ENCODE measurements around the gene TJP1. TPM values are rescaled to one million over a fixed set of nuclear protein-coding genes. Genes with fewer than 3 reads are reported as not detected.

TJP1 gene
- total RNA-seq, 4 donors from 2014 or later = 72.4 to 191 (median 136) TPM

DNA sequence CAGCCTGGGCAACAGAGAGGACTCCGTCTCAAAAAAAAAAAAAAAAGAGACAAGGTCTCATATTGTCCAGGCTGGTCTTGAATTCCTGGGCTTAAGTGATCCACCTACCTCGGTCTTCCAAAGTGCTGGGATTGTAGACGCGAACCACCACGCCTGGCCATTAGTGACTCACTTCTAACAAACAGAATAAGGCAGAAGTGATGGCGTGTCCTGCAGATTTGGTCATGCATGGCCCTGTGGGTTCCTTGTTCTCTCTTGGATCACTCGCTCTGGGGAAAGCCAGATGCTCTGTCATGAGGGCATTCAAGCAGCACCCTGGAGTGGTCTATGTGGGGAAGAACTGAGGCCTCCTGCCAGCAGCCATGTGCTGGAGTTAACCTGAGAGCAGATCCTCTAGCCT, 27.4 kb upstream of the TJP1 start:
- Histone ChIP-seq H3K9me3 (no peaks in the 10 kb centered on the region), H3K36me3 (no peaks in the 10 kb centered on the region), H3K27ac (no peak overlapping the region), H3K4me1 (no peaks in the 10 kb centered on the region), H3K4me3 (no peak overlapping the region), H3K27me3 (no peaks in the 10 kb centered on the region)
- DNase-seq = no peak
- TF ChIP-seq CTCF (IDR thresholded peaks at IDR 0.05) (no peak), POLR2A (IDR thresholded peaks at IDR 0.05) (no peak)
- intact Hi-C loops (cut with DNase I; ENCODE audit: low total_unique reads) = no loop called here

GRCh38 chr15:29849218-29849617, 26.9 kb upstream of the TJP1 start:
- no peaks in the 10 kb centered on the region for H3K9me3 ChIP-seq
- H3K4me1 ChIP-seq = no peaks in the 10 kb centered on the region
- DNase-seq = no peak
- intact Hi-C loops (cut with DNase I; ENCODE audit: low total_unique reads) = no loop called here
- H3K27ac ChIP-seq = no peak overlapping the region
- no peaks in the 10 kb centered on the region for H3K36me3 ChIP-seq
- H3K4me3 ChIP-seq = no peak overlapping the region
- TF ChIP-seq POLR2A (IDR thresholded peaks at IDR 0.05) (no peak), CTCF (IDR thresholded peaks at IDR 0.05) (no peak)
- H3K27me3 ChIP-seq = no peaks in the 10 kb centered on the region

- intact Hi-C loops (cut with DNase I; ENCODE audit: low total_unique reads) = no loop called here
- Histone ChIP-seq H3K27ac (no peak overlapping the region), H3K9me3 (no peaks in the 10 kb centered on the region), H3K4me1 (no peaks in the 10 kb centered on the region), H3K36me3 (no peaks in the 10 kb centered on the region), H3K4me3 (no peak overlapping the region), H3K27me3 (no peaks in the 10 kb centered on the region)
- TF ChIP-seq CTCF (IDR thresholded peaks at IDR 0.05) = no peak
- TF ChIP-seq POLR2A (IDR thresholded peaks at IDR 0.05) = no peak
- DNase-seq = no peak
These were observed 22.1 kb upstream of the TJP1 start for GRCh38 chr15:29844290-29844903.

DNA sequence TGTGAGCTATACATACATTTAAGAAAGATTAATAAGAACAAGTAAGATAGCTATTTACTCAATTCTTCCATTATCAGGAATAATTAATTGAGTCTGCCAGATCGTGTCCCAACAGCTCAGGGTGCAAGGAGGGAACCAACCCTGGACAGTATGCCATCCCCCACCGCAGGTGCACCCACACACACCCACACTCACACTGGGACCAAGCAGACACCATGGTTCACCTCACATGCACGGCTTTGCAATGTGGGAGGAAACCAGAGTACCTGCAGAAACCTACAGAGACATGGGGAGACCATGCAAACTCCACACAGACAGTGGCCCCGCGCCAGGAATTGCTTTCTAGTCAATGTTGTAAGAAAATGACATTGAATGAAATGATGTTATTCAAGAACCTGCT, 20.0 kb upstream of the TJP1 start:
- Histone ChIP-seq H3K27ac (no peak overlapping the region), H3K4me3 (no peak overlapping the region), H3K36me3 (no peaks in the 10 kb centered on the region), H3K27me3 (no peaks in the 10 kb centered on the region), H3K4me1 (no peaks in the 10 kb centered on the region), H3K9me3 (no peaks in the 10 kb centered on the region)
- intact Hi-C loops (cut with DNase I; ENCODE audit: low total_unique reads) = no loop called here
- DNase-seq = no peak
- TF ChIP-seq POLR2A (IDR thresholded peaks at IDR 0.05) (no peak), CTCF (IDR thresholded peaks at IDR 0.05) (no peak)

GRCh38 chr15:29840926-29841325, 18.7 kb upstream of the TJP1 start:
- Histone ChIP-seq H3K27ac (no peak overlapping the region), H3K4me3 (no peak overlapping the region)
- intact Hi-C loops (cut with DNase I; ENCODE audit: low total_unique reads) = no loop called here

More at GRCh38 chr15:29840926-29841325, 18.7 kb upstream of the TJP1 start:
- H3K9me3 ChIP-seq = no peaks in the 10 kb centered on the region
- H3K36me3 ChIP-seq = no peaks in the 10 kb centered on the region
- H3K4me1 ChIP-seq = no peaks in the 10 kb centered on the region
- H3K27me3 ChIP-seq = no peaks in the 10 kb centered on the region
- no peak for DNase-seq
- no peak for TF ChIP-seq POLR2A (IDR thresholded peaks at IDR 0.05)
- TF ChIP-seq CTCF (IDR thresholded peaks at IDR 0.05) = no peak
